K562 (cell line): ENCODE measurements around the gene IL36RN.
"Not testable (repeated sequence)": the region's sequence is repeated elsewhere in the genome, so short reads cannot be mapped to it uniquely, and the experiment has no call there.

ENCODE experiments used
- CBX3 ChIP-seq, 2 experiments: IDR thresholded peaks; 1 replicate in 1 of 2; 2 replicates in 1 of 2; pipeline ENCODE4 v1.6.1; 2012; ENCODE audit warnings: inconsistent platforms in 2 of 2, low read length in 2 of 2, borderline replicate concordance in 1 of 2, control low read depth in 1 of 2
- E2F4 ChIP-seq: sonication (generic); formaldehyde crosslinking; IDR thresholded peaks from 2 replicates; pipeline ENCODE4 v1.8.0; 2022; ENCODE audit warnings: mild to moderate bottlenecking, low read depth, missing genetic modification reagents
- EZH2 ChIP-seq: IDR thresholded peaks from 2 replicates; pipeline ENCODE4 v1.6.1; 2012; ENCODE audit warnings: low read depth, mild to moderate bottlenecking, inconsistent platforms, low read length, borderline replicate concordance
- FOXA1 ChIP-seq: fragments of 450-650 bp; IDR thresholded peaks from 2 replicates; pipeline ENCODE4 v1.6.1; 2016; ENCODE audit warnings: mild to moderate bottlenecking, borderline replicate concordance
- NUFIP1 ChIP-seq: fragments of 450-650 bp; IDR thresholded peaks from 2 replicates; pipeline ENCODE4 v1.6.1; 2018; ENCODE audit not compliant: partially characterized antibody
- POLR2AphosphoS5 ChIP-seq: IDR thresholded peaks from 2 replicates; pipeline ENCODE4 v1.6.1; 2011; ENCODE audit warnings: mild to moderate bottlenecking, low read depth, low read length, moderate library complexity; ENCODE audit not compliant: control insufficient read depth, insufficient read depth
- POLR2G ChIP-seq: fragments of 200-400 bp; formaldehyde crosslinking; IDR thresholded peaks from 2 replicates; pipeline ENCODE4 v1.6.1; 2017; ENCODE audit warnings: low read depth, mild to moderate bottlenecking, antibody characterized with exemption, low read length, moderate library complexity
- SRSF1 ChIP-seq: fragments of 200-400 bp; formaldehyde crosslinking; IDR thresholded peaks from 2 replicates; pipeline ENCODE4 v1.6.1; 2017; ENCODE audit warnings: mild to moderate bottlenecking, low read depth, low read length, moderate library complexity

- TF ChIP-seq E2F4 (CRISPR knock-in tag); POLR2G; POLR2AphosphoS5; EZH2; FOXA1; CBX3 (IDR thresholded peaks at IDR 0.05; ENCODE audit: borderline replicate concordance in 1 of 2, low read length in 2 of 2); SRSF1; NUFIP1: not testable (repeated sequence)
Observed at GRCh38 chr2:113096306-113096705, 37.3 kb downstream of the IL36RN start.
